22Rv1 (cell line): ENCODE measurements around the gene ARMC6.

Experiments used
- CTCF ChIP-seq: fragments of 450-650 bp; IDR thresholded peaks from 2 replicates; pipeline ENCODE4 v1.5.1; 2017; ENCODE audit warnings: mild to moderate bottlenecking
- ZFX ChIP-seq: fragments of 450-650 bp; IDR thresholded peaks from 2 replicates; pipeline ENCODE4 v1.6.1; 2017; ENCODE audit warnings: antibody characterized with exemption, borderline replicate concordance

GRCh38 chr19:19034204-19034624 is 811 bp downstream of the ARMC6 start:
- TF ChIP-seq CTCF (no peak), ZFX (no peak)
